GM12878 (cell line): ENCODE results near the gene CAPN10. TPM values are rescaled to one million over a fixed set of nuclear protein-coding genes. Genes with fewer than 3 reads are reported as not detected.

Experiments used
- ATAC-seq: fragments of 200-7000 bp; cut with Tn5 transposase; 3 replicates; pipeline ENCODE4 v1.9.1; 2020; ENCODE audit warnings: mild to moderate bottlenecking, moderate library complexity
- BruUV-seq: library from RNA; stranded (reverse); fragments of 400-500 nt; replicated peaks from 2 replicates; lab custom pipeline; 2021; lab: Mats Ljungman, UMichigan
- CTCF ChIA-PET: fragments of 300-600 bp; sonication (Branson Sonifier 250); formaldehyde crosslinking; extraction: SDS; loops from one replicate; lab custom pipeline; 2021; ENCODE audit warnings: inconsistent platforms; lab: Yijun Ruan, JAX
- POLR2A ChIA-PET: fragments of 350-600 bp; formaldehyde crosslinking; extraction: SDS; loops from one replicate; lab custom pipeline; 2021; ENCODE audit warnings: inconsistent platforms; lab: Charles Lee
- RAD21 ChIA-PET: fragments of 300-600 bp; sonication (Branson Sonifier 250); formaldehyde crosslinking; loops from one replicate; lab custom pipeline; 2023; ENCODE audit warnings: antibody characterized with exemption; ENCODE audit not compliant: unreplicated experiment; lab: Charles Lee
- SMC1A ChIA-PET: fragments of 300-600 bp; sonication (Branson Sonifier 250); formaldehyde crosslinking; loops from one replicate; lab custom pipeline; 2023; ENCODE audit not compliant: unreplicated experiment, uncharacterized antibody; lab: Charles Lee
- DNase-seq: peaks from one replicate; pipeline ENCODE4 v3.0.0-alpha.2; 2011; ENCODE audit warnings: low read depth, low spot score
- FAIRE-seq: peaks from 3 replicates; lab custom pipeline; 2011; peaks lifted over from hg19 to GRCh38; lab: Jason Lieb, UNC
- H2AFZ ChIP-seq: 2 replicates; pipeline ENCODE4 v1.6.0; 2011; ENCODE audit warnings: low read depth, low read length, control low read depth; ENCODE audit not compliant: control insufficient read depth
- H3K27ac ChIP-seq: 2 replicates; pipeline ENCODE4 v1.5.1; 2011; ENCODE audit warnings: control low read depth; ENCODE audit not compliant: control insufficient read depth, insufficient read depth
- H3K27me3 ChIP-seq, 2 experiments: replicated peaks in 1 of 2; 2 replicates each; pipeline versions ENCODE4 v1.6.0 to v1.6.1; 2011; ENCODE audit warnings: low read length in 1 of 2; ENCODE audit not compliant: control insufficient read depth in 2 of 2, insufficient read depth in 2 of 2
- H3K36me3 ChIP-seq, 2 experiments: 2 replicates each; pipeline ENCODE4 v1.5.1; 2011; ENCODE audit warnings: low read length in 1 of 2; ENCODE audit not compliant: control insufficient read depth in 2 of 2, insufficient read depth in 2 of 2
- H3K4me1 ChIP-seq: 2 replicates; pipeline ENCODE4 v1.6.1; 2011; ENCODE audit warnings: mild to moderate bottlenecking, low read length, moderate library complexity, mixed read lengths; ENCODE audit not compliant: control insufficient read depth, insufficient read depth
- H3K4me2 ChIP-seq: 2 replicates; pipeline ENCODE4 v1.6.0; 2011; ENCODE audit warnings: control low read depth; ENCODE audit not compliant: control insufficient read depth, insufficient read depth
- H3K4me3 ChIP-seq: fragments of 200-600 bp; sonication (generic); 2 replicates; pipeline ENCODE4 v1.5.1; 2016
- H3K79me2 ChIP-seq: 2 replicates; pipeline ENCODE4 v1.6.0; 2011; ENCODE audit warnings: low read length; ENCODE audit not compliant: control insufficient read depth, insufficient read depth
- H3K9ac ChIP-seq: 2 replicates; pipeline ENCODE4 v1.8.0; 2011; ENCODE audit warnings: low read length, control low read depth, mixed read lengths; ENCODE audit not compliant: control insufficient read depth, insufficient read depth
- H3K9me3 ChIP-seq: replicated peaks from 3 replicates; pipeline ENCODE4 v1.5.1; 2011; ENCODE audit warnings: mild to moderate bottlenecking, low read length; ENCODE audit not compliant: control insufficient read depth, insufficient read depth
- H4K20me1 ChIP-seq: 2 replicates; pipeline ENCODE4 v1.6.0; 2011; ENCODE audit not compliant: control insufficient read depth, insufficient read depth
- ATF2 ChIP-seq: IDR thresholded peaks from 2 replicates; pipeline ENCODE4 v1.6.1; 2012; ENCODE audit warnings: low read length, inconsistent platforms
- BACH1 ChIP-seq: fragments of 450-650 bp; IDR thresholded peaks from 2 replicates; pipeline ENCODE4 v1.6.1; 2017; ENCODE audit warnings: mild to moderate bottlenecking, borderline replicate concordance
- CHD1 ChIP-seq: IDR thresholded peaks from 2 replicates; pipeline ENCODE4 v1.6.1; 2012; ENCODE audit warnings: low read depth, low read length, improper control_type of control experiment
- ESRRA ChIP-seq: IDR thresholded peaks from 2 replicates; pipeline ENCODE4 v1.6.1; 2012; ENCODE audit warnings: mild to moderate bottlenecking, low read length, improper control_type of control experiment
- FOS ChIP-seq: IDR thresholded peaks from 3 replicates; pipeline ENCODE4 v1.6.1; 2011; ENCODE audit warnings: borderline replicate concordance; ENCODE audit not compliant: insufficient read length; ENCODE audit errors: extremely low read depth
- FOXK2 ChIP-seq: fragments of 450-650 bp; IDR thresholded peaks from 2 replicates; pipeline ENCODE4 v1.6.1; 2017; ENCODE audit warnings: mild to moderate bottlenecking, moderate library complexity
- GABPA ChIP-seq: IDR thresholded peaks from 2 replicates; pipeline ENCODE4 v1.6.1; 2014; ENCODE audit warnings: antibody characterized with exemption, low read depth, mild to moderate bottlenecking, inconsistent platforms
- HDGF ChIP-seq: fragments of 450-650 bp; IDR thresholded peaks from 2 replicates; pipeline ENCODE4 v1.6.1; 2016; ENCODE audit warnings: antibody characterized with exemption
- IRF4 ChIP-seq: IDR thresholded peaks from 2 replicates; pipeline ENCODE4 v1.6.1; 2011; ENCODE audit warnings: low read depth, low read length
- IRF5 ChIP-seq: fragments of 450-650 bp; IDR thresholded peaks from 2 replicates; pipeline ENCODE4 v1.6.1; 2017; ENCODE audit warnings: borderline replicate concordance
- KDM1A ChIP-seq: fragments of 200-600 bp; sonication (generic); IDR thresholded peaks from 2 replicates; pipeline ENCODE4 v1.6.1; 2016; ENCODE audit warnings: borderline replicate concordance
- MAX ChIP-seq: IDR thresholded peaks from 2 replicates; pipeline ENCODE4 v1.6.1; 2012; ENCODE audit warnings: low read depth, low read length, improper control_type of control experiment
- NR2C2 ChIP-seq: IDR thresholded peaks from 2 replicates; pipeline ENCODE4 v1.6.1; 2011; ENCODE audit warnings: borderline replicate concordance, low read depth; ENCODE audit not compliant: control insufficient read depth, insufficient read length
- PKNOX1 ChIP-seq: fragments of 450-650 bp; IDR thresholded peaks from 2 replicates; pipeline ENCODE4 v1.6.1; 2016; ENCODE audit warnings: mild to moderate bottlenecking
- SMARCA5 ChIP-seq: fragments of 450-650 bp; IDR thresholded peaks from 2 replicates; pipeline ENCODE4 v1.6.1; 2017; ENCODE audit warnings: mild to moderate bottlenecking
- SP1 ChIP-seq: IDR thresholded peaks from one replicate; pipeline ENCODE4 v1.6.1; 2011; ENCODE audit warnings: low read depth, low read length
- SPI1 ChIP-seq: IDR thresholded peaks from 2 replicates; pipeline ENCODE4 v1.6.1; 2011; ENCODE audit warnings: low read depth, mild to moderate bottlenecking, low read length, moderate library complexity, borderline replicate concordance; ENCODE audit not compliant: insufficient read depth
- TBL1XR1 ChIP-seq: IDR thresholded peaks from 2 replicates; pipeline ENCODE4 v1.6.1; 2012; ENCODE audit warnings: low read depth, low read length, improper control_type of control experiment
- WGBS: methylation state at CpG from one replicate; pipeline ENCODE4 v1.1.6; 2016; ENCODE audit warnings: low lambda C conversion rate; ENCODE audit not compliant: insufficient replicate concordance, insufficient coverage; ENCODE audit errors: missing lambda C conversion rate; 5-methylcytosine and 5-hydroxymethylcytosine counted together
- in situ Hi-C: fragments of 300-500 bp; cut with MboI; formaldehyde crosslinking; loops from 9 replicates; pipeline ENCODE4 v1.14.3; 2018; ENCODE audit warnings: mixed read lengths
- intact Hi-C: fragments of 100-400 bp; cut with micrococcal nuclease; formaldehyde crosslinking; loops from one replicate; pipeline ENCODE4 v1.14.2; 2022; ENCODE audit not compliant: unreplicated experiment
- polyA plus RNA-seq, 11 experiments: library from polyadenylated mRNA; depleted of rRNA in 4 of 11; unstranded in 6 of 11; stranded (reverse) in 5 of 11; fragments of >200 nt; fragmentation: Nextera tagmentation in 4 of 11; fragmentation: Illumina TruSeq in 1 of 11; extraction: Ambion mirVana in 4 of 11; extraction: Trizol in 1 of 11; gene quantifications; 1 replicate in 1 of 11; 2 replicates in 10 of 11; pipeline versions ENCODE4 v1.2.1 to v1.2.3, GENCODE V29; 2011 to 2016; ENCODE audit warnings: inconsistent platforms in 2 of 11, missing spikeins in 2 of 11, low read depth in 1 of 11
- total RNA-seq, 4 experiments: library from RNA; depleted of rRNA in 3 of 4; stranded (reverse); fragments of >200 nt in 3 of 4; fragmentation: Illumina TruSeq in 1 of 4; extraction: Trizol in 1 of 4; gene quantifications; 2 replicates each; pipeline versions ENCODE4 v1.2.1 to v1.2.3, GENCODE V29; 2013 to 2021

CAPN10 gene
- total and polyA plus RNA-seq, 10 of the 15 experiments (the other 5 are each of a cell fraction or from before 2014, with no cell fraction given): 0.37 to 40.6 (median 17.5) TPM

- Histone ChIP-seq H4K20me1 (no peaks in the 10 kb centered on the region), H3K27me3 (no peaks in the 10 kb centered on the region), H3K4me2 (no peak overlapping the region), H3K4me1 (peaks cover 49% of the 10 kb centered on the region), H3K36me3 (no peaks in the 10 kb centered on the region), H3K9ac (no peak overlapping the region), H3K9me3 (peaks cover 3% of the 10 kb centered on the region), H3K27ac (no peak overlapping the region), H3K4me3 (no peak overlapping the region), H3K79me2 (no peaks in the 10 kb centered on the region), H2AFZ (no peak overlapping the region)
- in situ Hi-C loops (no loop called here), intact Hi-C loops (no loop called here)
- 86% methylated on average over 9 of the region's 10 CpGs for WGBS
- RAD21 ChIA-PET: no interaction called here
- no peak for DNase-seq
- no peak for ATAC-seq
- CTCF ChIA-PET: no interaction called here
- TF ChIP-seq IRF4: no peak
- no peak for TF ChIP-seq FOXK2
- no peak for TF ChIP-seq ESRRA
- no peak for TF ChIP-seq GABPA
- TF ChIP-seq NR2C2: no peak
- no peak for TF ChIP-seq PKNOX1
- TF ChIP-seq KDM1A: no peak
- no peak for TF ChIP-seq FOS
- TF ChIP-seq MAX: no peak
- no peak for TF ChIP-seq SMARCA5
- TF ChIP-seq SP1: no peak
- TF ChIP-seq BACH1: no peak
- TF ChIP-seq TBL1XR1: no peak
- no peak for TF ChIP-seq CHD1
- no peak for TF ChIP-seq HDGF
- no peak for TF ChIP-seq IRF5
- TF ChIP-seq SPI1: no peak
- no peak for TF ChIP-seq ATF2
- SMC1A ChIA-PET: no interaction called here
- FAIRE-seq: no peak
- POLR2A ChIA-PET: no interaction called here
- no TSS peak for BruUV-seq
Observed at GRCh38 chr2:240623531-240624010, 37.0 kb downstream of the CAPN10 start.
